NCI-H1436 treated with DMSO at 0.1 percent for 48 hours (cell line): ENCODE results near the gene TIMM50.
A peak's percentile ranks its signal among the peaks of the same experiment; 100 is the strongest.

Experiments
- DNase-seq: peaks from one replicate; lab custom pipeline; 2025; lab: John Stamatoyannopoulos, UW

The TIMM50 gene

DNA sequence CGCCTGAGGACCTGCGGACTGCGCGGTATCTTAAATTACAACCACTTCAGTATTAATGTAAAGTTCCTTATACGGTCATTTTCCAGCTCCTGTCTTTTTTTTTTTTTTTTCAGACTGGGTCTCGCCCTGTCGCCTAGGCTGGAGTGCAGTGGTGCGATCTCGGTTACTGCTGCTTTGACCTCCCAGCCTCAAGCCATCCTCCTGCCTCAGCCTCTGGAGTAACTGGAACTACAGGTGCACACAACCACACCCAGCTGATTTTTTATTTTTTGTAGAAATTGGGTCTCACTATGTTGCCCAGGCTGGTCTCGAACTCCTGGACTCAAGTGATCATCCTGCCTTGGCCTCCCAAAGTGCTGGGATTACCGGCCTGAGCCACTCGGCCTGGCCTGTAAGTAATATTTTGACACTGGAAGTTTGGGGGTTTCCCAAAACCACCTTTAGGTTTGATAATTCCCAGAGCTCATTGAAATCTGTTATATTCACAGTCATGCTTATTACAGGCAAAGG, 52.4 kb downstream of the TIMM50 start:
- DNase-seq, result no peak

DNA sequence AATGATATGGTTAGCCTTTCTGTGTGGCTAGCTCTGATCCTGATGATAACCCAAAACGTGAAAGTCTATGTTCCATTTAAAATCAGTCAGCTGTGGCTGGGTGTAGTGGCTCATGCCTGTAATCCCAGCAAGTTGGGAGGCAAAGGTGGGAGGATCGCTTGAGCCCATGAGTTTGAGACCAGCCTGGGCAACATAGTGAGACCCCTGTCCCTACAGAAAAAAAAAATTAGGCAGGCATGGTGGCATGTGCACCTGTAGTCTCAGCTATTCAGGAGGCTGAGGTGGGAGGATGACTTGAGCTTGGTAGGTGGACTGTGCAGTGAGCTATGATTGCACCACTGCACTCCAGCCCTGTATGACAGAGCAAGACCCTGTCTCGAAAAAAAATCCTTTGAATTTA, 53.2 kb downstream of the TIMM50 start:
- DNase-seq, result no peak

DNA sequence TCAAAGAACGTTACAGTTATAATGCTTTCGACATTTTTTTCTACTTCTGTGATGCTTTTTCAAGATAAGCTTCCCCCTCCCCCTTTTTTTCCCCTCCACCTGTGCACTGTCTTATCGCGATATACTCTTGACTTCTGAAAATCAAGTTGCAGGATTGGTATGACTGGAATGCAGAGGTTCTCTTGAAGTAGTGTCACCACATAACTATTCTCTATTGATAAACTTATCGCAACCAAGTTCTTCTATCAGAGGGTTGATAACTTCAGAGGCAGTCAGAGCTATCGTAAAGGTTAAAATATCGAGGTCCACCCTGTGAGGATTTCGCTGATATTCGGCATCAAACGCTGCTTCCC, 58.5 kb downstream of the TIMM50 start:
- no peak for DNase-seq

DNA sequence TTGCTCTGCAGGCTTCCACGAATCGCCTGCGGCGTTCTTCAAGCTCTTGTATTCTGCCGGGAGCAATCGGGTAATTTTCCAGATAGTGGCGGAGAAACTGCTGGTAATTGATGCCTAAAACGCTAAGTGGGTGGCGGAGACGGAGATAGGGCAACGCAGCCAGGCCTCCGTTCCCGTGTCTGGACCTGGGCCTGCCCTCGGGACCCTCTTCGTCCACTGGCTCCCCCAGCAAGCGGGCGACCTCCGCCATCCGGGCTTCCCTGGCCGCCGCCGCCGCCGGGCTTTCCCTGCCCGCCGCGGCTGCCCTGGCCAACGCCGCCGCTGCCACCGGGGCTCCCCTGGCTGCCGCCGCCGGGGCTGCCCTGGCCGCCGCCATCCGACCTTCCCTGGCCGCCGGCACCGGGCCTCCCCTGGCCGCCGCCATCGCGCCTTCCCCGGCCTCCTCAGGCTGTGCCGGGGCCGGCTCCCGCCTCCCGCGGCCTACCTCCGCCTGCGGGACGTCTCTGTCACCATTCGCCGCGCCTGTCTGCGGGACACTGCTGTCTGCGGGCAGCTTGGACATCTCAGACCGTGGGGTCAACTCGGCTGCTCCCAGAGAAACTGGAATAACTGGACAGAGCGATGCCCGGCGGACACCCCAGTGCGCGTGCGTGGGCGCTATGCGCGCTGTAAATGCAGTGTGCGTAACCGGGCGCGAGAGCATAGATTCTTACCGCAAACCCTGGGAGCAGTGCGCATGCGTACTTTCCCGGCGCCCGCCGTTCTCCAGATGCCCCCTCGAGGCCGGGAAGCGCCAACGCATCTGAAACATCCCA, 59.1 kb downstream of the TIMM50 start, which contains the start of gene EID2:
EID2 (minus strand) TSS at position 644 of the 815 bp plus-strand sequence; CDS start at position 562, 82 bp downstream.
- DNase-seq, result peak; percentile 52

DNA sequence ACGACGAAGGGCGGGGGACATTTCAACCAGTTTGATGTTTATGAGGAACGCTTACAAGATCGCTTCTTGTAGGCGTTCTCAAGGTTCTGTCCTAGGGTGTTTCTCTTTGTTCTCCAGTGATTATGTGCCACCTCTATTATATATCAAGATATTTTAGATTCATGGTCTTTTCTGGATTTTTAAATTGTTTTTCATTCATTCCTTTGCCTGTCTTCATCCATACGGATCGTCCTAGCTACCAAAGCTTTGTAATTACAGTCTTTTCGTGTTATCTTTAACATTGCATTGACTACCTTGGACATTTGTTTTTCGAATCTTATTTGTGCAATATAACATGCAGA, 59.7 kb downstream of the TIMM50 start:
- no peak for DNase-seq
